ENCODE results near the gene MUC4.

GRCh38 chr3:195761567-195762248, 50.0 kb downstream of the MUC4 start:
- TF ChIP-seq FOS (IDR thresholded peaks at IDR 0.05; ENCODE audit: low read depth, low read length), result no peak
- TF ChIP-seq CTCF (conservative IDR thresholded peaks at IDR 0.05; ENCODE audit: low read depth, low read length), result no peak
- TF ChIP-seq POLR2A (IDR thresholded peaks at IDR 0.05; ENCODE audit: low read depth, low read length), result no peak

Measured in IMR-90 (cell line).